Upper lobe of right lung (tissue), 1 donor: ENCODE results near the gene CHCHD6. TPM values are rescaled to one million over a fixed set of nuclear protein-coding genes. Genes with fewer than 3 reads are reported as not detected.

Experiments used
- ATAC-seq: fragments of 200-7000 bp; cut with Tn5 transposase; one replicate; pipeline ENCODE4 v1.9.1; 2020; ENCODE audit warnings: mild to moderate bottlenecking, moderate library complexity
- DNase-seq: peaks from one replicate; pipeline ENCODE4 v3.0.0-alpha.2; 2020
- H3K27ac ChIP-seq: fragments of 200-600 bp; one replicate; pipeline ENCODE4 v1.8.0; 2022
- H3K27me3 ChIP-seq: fragments of 200-600 bp; one replicate; pipeline ENCODE4 v1.8.0; 2022; ENCODE audit warnings: mild to moderate bottlenecking
- H3K36me3 ChIP-seq: fragments of 200-600 bp; one replicate; pipeline ENCODE4 v1.8.0; 2022
- H3K4me1 ChIP-seq: fragments of 200-600 bp; one replicate; pipeline ENCODE4 v1.8.0; 2022
- H3K4me3 ChIP-seq: fragments of 200-600 bp; one replicate; pipeline ENCODE4 v1.8.0; 2022; ENCODE audit warnings: mild to moderate bottlenecking
- H3K9me3 ChIP-seq: fragments of 200-600 bp; one replicate; pipeline ENCODE4 v1.8.0; 2022
- CTCF ChIP-seq: fragments of 200-600 bp; IDR thresholded peaks from one replicate; pipeline ENCODE4 v1.8.0; 2022; ENCODE audit warnings: antibody characterized with exemption
- intact Hi-C: fragments of 100-400 bp; cut with DNase I; formaldehyde crosslinking; loops from one replicate; pipeline ENCODE4 v1.11.0; 2022
- total RNA-seq: library from RNA; stranded (reverse); fragmentation: NEBNext Ultra II Directional; extraction: Animal tissue kit (Norgen Biotek cat#: 25700); gene quantifications from one replicate; pipeline ENCODE4 v1.2.1, GENCODE V29; 2021
- donor health status: DM: no; HTN: yes; CAD: no; lungs with severe emphysema.

CHCHD6 gene
- total RNA-seq, 1 donor from 2014 or later: 17.1 TPM

DNA sequence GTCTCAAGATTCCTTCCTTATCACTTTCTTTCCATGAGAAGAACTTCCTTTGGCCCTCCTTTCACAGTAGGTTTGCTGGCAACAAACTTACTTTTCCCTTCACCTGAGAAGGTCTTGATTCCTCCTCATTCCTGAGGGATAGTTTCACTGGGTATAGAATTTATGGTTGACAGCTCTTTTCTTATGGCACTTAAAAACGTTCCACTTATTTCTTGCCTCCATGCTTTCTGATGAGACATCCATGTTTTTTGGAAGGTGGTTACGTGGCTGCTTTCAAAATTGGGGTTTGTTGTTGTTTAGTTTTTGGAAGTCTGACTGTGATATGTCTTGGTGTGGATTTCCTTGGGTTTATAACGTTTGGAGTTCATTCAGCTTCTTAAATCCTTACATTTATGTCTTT, 270.7 kb downstream of the CHCHD6 start:
- Histone ChIP-seq H3K36me3 (no peaks in the 10 kb centered on the region), H3K27ac (no peak overlapping the region), H3K4me1 (no peaks in the 10 kb centered on the region), H3K27me3 (no peaks in the 10 kb centered on the region), H3K9me3 (peaks cover 11% of the 10 kb centered on the region), H3K4me3 (no peak overlapping the region)
- no peak for DNase-seq
- intact Hi-C loops: no loop called here
- no peak for ATAC-seq
- no peak for TF ChIP-seq CTCF

GRCh38 chr3:126976906-126977305, 272.9 kb downstream of the CHCHD6 start:
- TF ChIP-seq CTCF: no peak
- intact Hi-C loops: no loop called here
- Histone ChIP-seq H3K4me1 (peaks cover 3% of the 10 kb centered on the region), H3K27ac (no peak overlapping the region), H3K27me3 (no peaks in the 10 kb centered on the region), H3K4me3 (no peak overlapping the region), H3K36me3 (no peaks in the 10 kb centered on the region), H3K9me3 (peaks cover 11% of the 10 kb centered on the region)
- DNase-seq (no peak), ATAC-seq (no peak)

GRCh38 chr3:126977821-126978220, 273.8 kb downstream of the CHCHD6 start:
- no peaks in the 10 kb centered on the region for H3K36me3 ChIP-seq
- no peak overlapping the region for H3K4me3 ChIP-seq
- peaks cover 11% of the 10 kb centered on the region for H3K9me3 ChIP-seq
- no peaks in the 10 kb centered on the region for H3K27me3 ChIP-seq
- TF ChIP-seq CTCF: no peak
- H3K27ac ChIP-seq: no peak overlapping the region
- intact Hi-C loops: no loop called here
- H3K4me1 ChIP-seq: peaks cover 7% of the 10 kb centered on the region
- ATAC-seq: no peak
- no peak for DNase-seq

DNA sequence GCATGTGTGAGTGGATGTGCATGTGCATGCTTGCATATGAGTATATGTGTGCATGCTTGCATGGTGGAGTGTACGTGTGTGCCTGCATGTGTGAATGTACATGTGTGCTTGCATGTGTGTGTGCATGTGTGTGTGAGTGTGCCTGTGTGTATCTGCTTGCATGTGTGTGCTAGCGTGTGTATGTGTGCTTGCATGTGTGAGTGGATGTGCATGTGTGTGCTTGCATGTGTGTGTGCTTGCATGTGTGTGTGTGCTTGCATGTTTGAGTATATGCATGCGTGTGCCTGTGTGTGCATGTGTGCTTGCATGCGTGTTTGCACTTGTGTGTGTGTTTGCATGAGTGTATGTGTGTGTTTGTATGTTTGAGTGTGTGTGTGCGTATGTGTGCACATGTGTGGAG, 274.3 kb downstream of the CHCHD6 start:
- no peaks in the 10 kb centered on the region for H3K27me3 ChIP-seq
- no peak for DNase-seq
- H3K4me3 ChIP-seq: no peak overlapping the region
- H3K9me3 ChIP-seq: peaks cover 11% of the 10 kb centered on the region
- H3K36me3 ChIP-seq: no peaks in the 10 kb centered on the region
- intact Hi-C loops: no loop called here
- no peak for ATAC-seq
- no peak for TF ChIP-seq CTCF
- H3K27ac ChIP-seq: no peak overlapping the region
- peaks cover 7% of the 10 kb centered on the region for H3K4me1 ChIP-seq

- no peak for DNase-seq
- no peak overlapping the region for H3K27ac ChIP-seq
- intact Hi-C loops: no loop called here
These were observed 275.1 kb downstream of the CHCHD6 start for GRCh38 chr3:126979046-126979628.

More at GRCh38 chr3:126979046-126979628, 275.1 kb downstream of the CHCHD6 start:
- no peak for TF ChIP-seq CTCF
- H3K4me3 ChIP-seq: no peak overlapping the region
- H3K36me3 ChIP-seq: no peaks in the 10 kb centered on the region
- no peak for ATAC-seq
- peaks cover 7% of the 10 kb centered on the region for H3K4me1 ChIP-seq
- peaks cover 11% of the 10 kb centered on the region for H3K9me3 ChIP-seq
- no peaks in the 10 kb centered on the region for H3K27me3 ChIP-seq
